ENCODE data around the gene PNMA1. TPM values are rescaled to one million over a fixed set of nuclear protein-coding genes. Genes with fewer than 3 reads are reported as not detected.
A peak's percentile ranks its signal among the peaks of the same experiment; 100 is the strongest.

Gene PNMA1
- total RNA-seq, 3 donors from 2014 or later: 41.0 to 55.2 (median 50.8) TPM

DNA sequence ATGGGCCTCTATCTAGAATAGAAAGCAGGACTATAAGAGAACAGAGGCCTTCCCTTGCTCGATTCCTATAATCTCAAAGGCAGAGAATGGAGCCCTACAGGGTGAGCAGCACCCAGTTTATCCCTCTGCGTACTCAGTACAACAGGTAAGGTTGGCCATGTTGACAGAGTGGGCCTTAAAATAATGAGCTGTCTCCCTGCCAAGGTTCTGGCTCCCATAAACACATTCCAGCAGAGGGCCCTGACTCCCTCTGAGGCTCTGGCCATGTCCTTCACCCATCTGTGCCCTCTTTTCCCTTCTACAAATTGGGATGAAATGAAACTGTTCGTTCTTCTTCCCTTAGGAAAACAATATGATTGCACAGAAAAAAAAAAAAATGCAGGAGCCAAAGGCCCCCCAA is 16.9 kb upstream of the PNMA1 start:
- Mint-ChIP-seq H3K4me1 (ENCODE audit: low read depth) (peaks cover 13% of the 10 kb centered on the region), H3K4me3 (no peak overlapping the region), H3K9me3 (no peaks in the 10 kb centered on the region), H3K27me3 (ENCODE audit: low read depth) (no peaks in the 10 kb centered on the region), H3K36me3 (ENCODE audit: insufficient read depth) (peaks cover 32% of the 10 kb centered on the region)
- ATAC-seq (no peak), DNase-seq (no peak)

DNA sequence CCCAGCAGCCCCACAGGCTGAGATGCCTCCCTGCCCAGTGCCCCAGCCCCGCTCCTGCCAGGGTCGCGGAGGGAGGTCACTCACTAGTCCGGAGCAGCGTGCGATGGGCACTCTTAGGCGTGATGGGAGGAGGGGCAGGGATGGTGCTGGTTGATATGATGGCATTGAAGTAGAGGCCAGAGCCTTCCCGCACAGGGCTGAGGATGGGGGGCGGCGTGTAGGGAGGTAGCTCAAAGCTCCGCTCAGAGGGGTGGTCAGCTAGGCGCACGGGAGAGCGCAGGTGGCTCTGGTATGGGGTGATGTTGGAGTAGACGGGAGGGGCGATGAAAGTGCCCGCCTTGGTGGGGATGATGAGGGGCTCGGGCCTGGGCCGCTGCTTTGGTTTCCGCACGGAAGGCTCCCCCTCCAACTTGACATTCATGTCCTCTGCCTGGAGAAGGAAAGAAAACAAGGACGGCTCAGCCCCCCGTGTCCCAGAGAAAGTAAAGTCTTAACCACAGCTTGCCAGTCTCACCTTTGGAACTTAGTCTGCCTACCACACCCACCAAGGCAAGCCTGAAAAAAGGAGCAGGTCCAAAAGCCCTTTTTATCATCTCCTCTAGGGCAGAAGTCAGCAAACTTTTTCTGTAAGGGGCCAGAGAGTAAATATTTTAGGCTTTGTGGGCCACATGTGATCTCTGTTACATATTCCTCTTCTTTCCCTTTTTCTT is 15.5 kb upstream of the PNMA1 start:
- Mint-ChIP-seq H3K9me3 (no peaks in the 10 kb centered on the region), H3K4me1 (ENCODE audit: low read depth) (peaks cover 17% of the 10 kb centered on the region), H3K4me3 (no peak overlapping the region), H3K36me3 (ENCODE audit: insufficient read depth) (peaks cover 38% of the 10 kb centered on the region), H3K27me3 (ENCODE audit: low read depth) (no peaks in the 10 kb centered on the region)
- ATAC-seq (no peak), DNase-seq (no peak)

DNA sequence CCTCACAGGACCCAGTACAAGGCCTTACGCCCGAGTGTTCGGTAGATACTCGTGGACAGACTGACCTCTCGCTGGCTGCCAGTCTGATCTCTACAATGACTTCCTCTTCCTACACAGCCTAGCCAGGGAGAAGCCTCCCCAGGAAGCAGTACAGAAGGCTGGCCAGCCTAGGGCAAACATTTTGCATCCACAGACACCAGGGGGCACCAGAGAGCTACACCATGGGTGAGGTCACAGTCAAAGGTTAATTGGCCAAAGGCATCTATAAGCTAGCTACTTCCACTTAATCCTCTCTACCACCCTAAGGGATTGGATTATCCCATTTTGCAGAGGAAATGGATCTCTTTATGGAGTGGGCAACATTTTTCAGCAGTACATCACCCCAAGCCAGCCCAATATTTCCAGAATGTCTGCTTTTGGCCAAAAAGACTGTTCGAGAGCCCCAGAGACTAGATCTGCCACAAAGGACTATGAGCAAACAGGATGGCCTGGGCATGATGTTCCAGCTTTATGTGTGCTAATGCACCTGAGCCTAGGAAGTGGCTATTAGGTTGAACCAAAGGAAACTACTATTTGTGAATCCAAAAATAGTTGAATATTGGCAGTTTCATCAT is 14.6 kb upstream of the PNMA1 start:
- ATAC-seq (peak; percentile 88 to 93), DNase-seq (peak; percentile 92)
- H3K4me1 Mint-ChIP-seq (ENCODE audit: low read depth): peaks cover 24% of the 10 kb centered on the region
- H3K9me3 Mint-ChIP-seq: no peaks in the 10 kb centered on the region
- H3K27me3 Mint-ChIP-seq (ENCODE audit: low read depth): no peaks in the 10 kb centered on the region
- H3K4me3 Mint-ChIP-seq: no peak overlapping the region
- H3K36me3 Mint-ChIP-seq (ENCODE audit: insufficient read depth): peaks cover 37% of the 10 kb centered on the region

DNA sequence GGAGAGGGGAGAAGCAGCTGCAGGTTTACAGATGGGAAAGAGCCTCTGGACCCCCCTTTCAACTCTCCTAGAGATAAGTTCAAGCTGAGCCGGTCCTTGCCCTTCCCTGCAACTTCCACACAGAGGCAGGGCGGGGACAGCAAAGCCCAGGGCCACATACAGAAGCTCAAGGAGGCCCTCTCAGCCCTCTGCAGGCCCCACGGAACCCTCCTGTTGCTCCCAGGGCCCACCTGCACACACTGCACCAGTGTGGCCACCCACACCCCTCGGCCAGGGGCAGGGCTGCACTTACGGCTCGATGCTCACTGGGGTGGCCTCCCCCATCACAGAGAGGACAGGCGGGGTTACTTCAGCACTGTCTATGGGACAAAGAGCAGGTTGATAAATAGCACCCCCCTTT is 13.0 kb upstream of the PNMA1 start:
- Mint-ChIP-seq H3K36me3 (ENCODE audit: insufficient read depth) (peaks cover 44% of the 10 kb centered on the region), H3K9me3 (no peaks in the 10 kb centered on the region), H3K4me1 (ENCODE audit: low read depth) (peaks cover 31% of the 10 kb centered on the region), H3K27me3 (ENCODE audit: low read depth) (no peaks in the 10 kb centered on the region), H3K4me3 (no peak overlapping the region)
- ATAC-seq: no peak
- no peak for DNase-seq

DNA sequence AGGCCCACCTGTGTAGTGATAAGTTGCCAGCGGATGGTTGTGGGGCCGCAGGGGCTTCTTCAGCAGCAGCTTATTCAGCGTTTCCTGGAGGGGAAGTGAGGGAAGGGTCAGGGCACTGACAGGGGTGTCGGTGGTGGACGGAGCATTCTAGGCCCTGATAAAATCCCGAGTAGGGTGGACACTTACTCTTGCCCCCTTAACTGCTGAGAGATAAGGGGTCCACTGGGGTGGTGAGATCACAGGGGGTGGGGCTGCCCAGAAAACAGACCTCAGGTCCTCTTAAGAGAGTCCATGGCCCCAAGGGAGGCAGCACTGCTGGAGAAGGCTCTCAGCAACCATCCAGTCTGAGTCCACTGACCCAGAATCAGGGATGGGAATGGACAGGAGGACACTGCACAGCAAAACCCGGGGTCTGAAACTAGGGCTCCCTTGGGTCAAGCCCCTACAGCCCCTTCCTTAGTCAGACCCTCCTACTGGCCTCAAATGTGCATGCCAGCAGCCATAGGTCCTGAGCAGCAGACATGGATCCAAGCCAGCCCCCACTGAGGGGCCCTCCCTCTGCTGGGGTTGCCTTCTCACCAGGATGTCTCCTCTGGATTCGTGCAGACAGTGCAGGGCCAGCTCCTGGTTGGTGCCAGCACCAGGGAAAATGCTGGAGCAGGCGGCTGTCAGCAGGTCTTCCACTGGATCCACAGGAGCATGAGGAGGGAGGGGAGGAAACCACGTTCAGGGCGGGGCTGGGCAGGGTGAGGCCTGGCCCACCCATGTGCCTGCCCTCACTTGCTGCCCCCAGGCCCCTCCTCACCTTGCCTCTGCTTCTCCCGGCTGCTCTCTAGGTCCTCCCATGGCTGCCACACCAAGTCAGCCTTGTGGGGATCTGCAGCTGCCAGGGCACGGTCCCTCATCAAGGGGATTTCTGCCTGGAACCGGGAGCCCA is 12.1 kb upstream of the PNMA1 start:
- H3K9me3 Mint-ChIP-seq: no peaks in the 10 kb centered on the region
- no peaks in the 10 kb centered on the region for H3K27me3 Mint-ChIP-seq (ENCODE audit: low read depth)
- ATAC-seq: no peak
- no peak for DNase-seq
- H3K4me1 Mint-ChIP-seq (ENCODE audit: low read depth): peaks cover 33% of the 10 kb centered on the region
- H3K36me3 Mint-ChIP-seq (ENCODE audit: insufficient read depth): peaks cover 46% of the 10 kb centered on the region
- no peak overlapping the region for H3K4me3 Mint-ChIP-seq

DNA sequence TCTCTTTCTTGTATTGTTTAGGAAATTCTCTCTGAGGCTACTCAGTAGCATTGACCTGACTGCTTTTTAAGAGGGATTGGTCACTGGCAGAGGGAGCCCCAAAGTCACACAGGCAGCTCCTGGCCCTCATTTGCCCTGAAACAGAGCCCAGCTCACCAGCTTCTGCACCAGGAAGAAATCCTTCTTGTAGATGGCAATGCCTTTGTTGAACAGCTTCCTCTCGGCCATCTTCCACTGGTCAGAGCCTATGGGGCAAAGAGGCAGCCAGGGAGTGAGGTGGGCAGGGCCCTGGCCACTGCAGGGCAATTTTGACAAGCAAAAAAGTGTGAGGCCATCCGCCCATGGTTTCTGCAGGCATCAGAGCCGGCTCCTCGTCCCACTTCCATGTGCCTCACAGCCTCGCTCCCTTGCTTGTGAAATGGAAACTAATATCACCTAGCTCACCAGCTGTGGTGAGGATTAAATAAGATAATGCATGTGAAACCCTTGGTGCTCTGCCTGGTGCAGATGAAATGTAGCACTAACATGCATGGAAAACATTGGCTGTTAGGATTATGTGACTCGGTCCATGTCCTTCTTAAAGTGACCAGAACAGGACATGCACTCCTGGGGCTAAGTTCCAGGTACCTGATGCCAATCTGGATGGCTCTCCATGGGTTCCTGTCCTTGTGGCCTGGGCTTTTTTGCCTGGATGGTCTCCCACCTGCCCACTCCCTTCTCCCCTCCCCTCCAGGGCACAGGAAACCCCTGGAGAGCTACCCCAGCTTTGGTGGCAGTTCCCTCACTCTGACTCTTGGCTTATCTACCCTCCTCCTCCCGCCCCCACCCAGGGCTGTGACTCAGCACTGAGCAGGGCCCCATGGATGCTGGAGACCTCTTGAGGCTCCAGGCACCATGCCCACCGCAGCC is 11.2 kb upstream of the PNMA1 start:
- Mint-ChIP-seq H3K9me3 (no peaks in the 10 kb centered on the region), H3K36me3 (ENCODE audit: insufficient read depth) (peaks cover 46% of the 10 kb centered on the region), H3K27me3 (ENCODE audit: low read depth) (no peaks in the 10 kb centered on the region), H3K4me3 (no peak overlapping the region), H3K4me1 (ENCODE audit: low read depth) (peaks cover 33% of the 10 kb centered on the region)
- DNase-seq: no peak
- peak in 1 of 2 donors; percentile 34 for ATAC-seq

DNA sequence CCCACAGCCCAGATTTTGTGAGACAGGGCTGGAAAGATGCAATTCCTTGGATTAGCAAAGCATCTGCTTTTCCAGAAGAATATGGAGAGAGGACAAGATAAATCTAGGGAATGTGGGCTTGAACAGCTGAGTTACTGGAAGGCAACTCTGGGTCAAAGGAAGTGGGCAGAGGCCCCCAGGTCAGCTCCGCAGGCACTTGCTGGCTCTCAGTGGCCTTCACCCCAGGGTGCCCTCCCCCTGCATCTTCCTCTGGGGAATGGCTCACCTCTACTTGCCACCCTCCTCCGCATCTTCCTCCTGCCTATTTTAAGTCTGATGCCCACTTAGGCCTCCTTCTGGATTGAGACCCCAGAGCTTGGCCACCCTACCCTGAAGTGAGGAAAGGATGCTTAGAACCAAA is 10.5 kb upstream of the PNMA1 start:
- Mint-ChIP-seq H3K9me3 (no peaks in the 10 kb centered on the region), H3K4me1 (ENCODE audit: low read depth) (peaks cover 33% of the 10 kb centered on the region), H3K4me3 (no peak overlapping the region), H3K27me3 (ENCODE audit: low read depth) (no peaks in the 10 kb centered on the region), H3K36me3 (ENCODE audit: insufficient read depth) (peaks cover 44% of the 10 kb centered on the region)
- DNase-seq: no peak
- ATAC-seq: no peak

DNA sequence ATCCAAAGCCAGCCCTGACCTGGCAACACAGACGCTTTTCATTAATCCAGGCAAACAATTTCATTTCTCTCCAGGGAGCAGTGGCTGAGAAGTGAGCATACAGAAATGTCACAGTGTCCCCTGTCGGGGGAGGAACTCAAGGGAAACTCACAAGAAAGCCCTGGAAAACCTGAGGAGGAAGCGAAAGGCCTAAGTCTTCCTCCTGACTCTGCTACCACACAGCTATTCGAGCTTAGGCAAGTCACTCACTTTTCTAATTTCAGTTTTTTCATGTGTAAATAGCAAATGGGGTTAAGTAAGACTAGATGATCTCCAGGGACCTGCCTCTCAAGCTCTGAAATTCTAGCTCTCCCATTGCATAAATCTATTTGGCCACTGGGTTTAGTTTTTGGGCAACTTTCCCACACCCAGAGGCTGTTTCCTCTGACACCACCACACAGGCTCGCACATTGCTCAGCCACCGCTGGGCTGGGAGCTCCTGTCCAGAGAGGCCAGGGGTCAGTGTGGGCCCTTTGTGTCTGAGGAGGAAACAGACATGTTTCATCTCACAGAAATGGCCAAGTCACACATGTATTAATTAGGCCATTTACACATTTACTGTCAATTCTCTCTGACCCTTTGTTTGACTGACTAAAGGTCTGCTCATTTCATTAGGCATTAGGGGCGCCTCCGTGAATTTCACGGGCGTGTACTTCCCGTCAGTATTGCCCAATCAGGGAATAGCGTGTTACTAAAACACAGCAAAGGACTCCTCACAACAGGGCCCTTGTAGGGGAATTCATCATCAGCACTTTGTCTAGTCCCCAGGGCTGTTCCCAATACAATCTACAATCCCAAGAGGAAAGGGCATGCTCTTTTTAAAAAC is 9.8 kb upstream of the PNMA1 start:
- no peaks in the 10 kb centered on the region for H3K27me3 Mint-ChIP-seq (ENCODE audit: low read depth)
- peaks cover 27% of the 10 kb centered on the region for H3K4me1 Mint-ChIP-seq (ENCODE audit: low read depth)
- no peaks in the 10 kb centered on the region for H3K9me3 Mint-ChIP-seq
- H3K4me3 Mint-ChIP-seq: no peak overlapping the region
- peaks cover 42% of the 10 kb centered on the region for H3K36me3 Mint-ChIP-seq (ENCODE audit: insufficient read depth)
- DNase-seq (no peak), ATAC-seq (no peak)

DNA sequence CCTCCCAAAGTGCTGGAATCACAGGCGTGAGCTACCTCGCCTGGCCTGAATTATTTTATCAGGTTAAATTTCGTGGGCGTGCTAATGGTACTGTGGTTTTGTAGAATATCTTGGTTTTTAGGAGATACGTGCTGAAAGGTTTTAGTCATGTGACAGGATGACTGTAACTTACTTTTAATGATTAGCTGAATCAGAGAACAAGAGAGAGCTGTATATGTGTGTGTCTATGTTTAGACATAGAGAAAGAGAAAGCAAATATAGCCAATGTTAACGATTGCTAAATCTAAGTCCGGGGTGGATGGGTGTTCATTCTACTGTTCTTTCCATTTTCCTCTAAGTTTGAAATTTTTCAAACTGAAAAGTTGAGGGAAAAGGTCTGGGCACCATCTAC is 9.2 kb upstream of the PNMA1 start:
- H3K9me3 Mint-ChIP-seq: no peaks in the 10 kb centered on the region
- H3K27me3 Mint-ChIP-seq (ENCODE audit: low read depth): no peaks in the 10 kb centered on the region
- H3K4me1 Mint-ChIP-seq (ENCODE audit: low read depth): peaks cover 22% of the 10 kb centered on the region
- no peak for DNase-seq
- ATAC-seq: peak; percentile 44 to 51
- H3K4me3 Mint-ChIP-seq: no peak overlapping the region
- peaks cover 36% of the 10 kb centered on the region for H3K36me3 Mint-ChIP-seq (ENCODE audit: insufficient read depth)

DNA sequence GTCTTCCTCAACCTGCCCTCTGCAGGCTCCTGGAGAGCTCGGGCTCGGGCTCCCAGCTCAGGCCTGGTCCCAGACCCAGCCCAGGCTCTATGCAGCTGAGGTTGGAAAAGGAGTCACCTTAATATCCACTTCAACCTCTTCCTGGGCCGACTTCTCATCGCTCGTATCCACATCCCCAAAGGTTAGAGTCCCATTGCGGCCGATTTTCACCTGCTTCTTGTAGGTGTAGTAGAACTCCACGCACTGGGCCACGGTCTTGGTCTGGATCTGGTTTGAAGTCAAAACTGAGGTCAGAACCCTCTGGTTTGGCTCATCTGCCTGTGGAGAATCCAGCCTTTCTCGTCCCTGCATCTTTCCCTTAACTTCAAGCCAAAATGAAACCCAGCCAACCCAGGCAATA is 8.4 kb upstream of the PNMA1 start:
- no peak for DNase-seq
- ATAC-seq: no peak
- H3K4me1 Mint-ChIP-seq (ENCODE audit: low read depth): peaks cover 22% of the 10 kb centered on the region
- H3K4me3 Mint-ChIP-seq: no peak overlapping the region
- peaks cover 36% of the 10 kb centered on the region for H3K36me3 Mint-ChIP-seq (ENCODE audit: insufficient read depth)
- H3K9me3 Mint-ChIP-seq: no peaks in the 10 kb centered on the region
- H3K27me3 Mint-ChIP-seq (ENCODE audit: low read depth): no peaks in the 10 kb centered on the region

DNA sequence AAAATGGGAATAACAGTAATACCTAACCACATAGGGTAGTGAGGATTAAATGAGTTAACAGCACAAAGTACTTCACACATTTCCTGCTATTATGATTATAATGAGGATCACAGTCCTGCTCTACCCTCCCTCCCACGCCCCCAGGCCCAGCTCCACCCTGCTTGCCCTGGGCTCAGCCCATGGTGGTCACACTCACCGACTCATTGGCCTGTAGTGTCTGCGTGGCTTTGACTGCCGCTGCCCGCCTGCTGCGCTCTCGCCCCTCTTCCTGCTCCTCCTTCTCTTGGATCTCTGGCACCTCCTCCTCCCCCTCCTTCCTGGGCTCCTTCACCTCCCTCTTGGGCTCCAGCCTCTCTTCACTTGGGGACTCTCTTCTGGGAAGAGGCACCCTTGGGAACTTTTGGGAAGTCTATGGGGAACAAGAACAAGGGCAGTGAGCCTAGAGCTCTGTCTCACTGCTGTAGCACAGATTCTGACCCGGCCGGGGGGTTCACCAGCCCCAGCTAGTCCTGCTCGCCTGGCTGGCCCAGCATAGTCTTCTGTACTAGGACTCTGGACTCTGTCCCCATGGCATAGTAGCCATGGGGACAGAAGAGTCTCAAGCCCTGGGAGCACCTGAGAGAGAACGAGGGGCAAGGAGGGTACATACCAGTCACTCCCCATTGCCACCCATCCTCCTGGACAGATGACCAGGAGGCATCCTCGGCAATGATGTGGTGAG is 7.1 kb upstream of the PNMA1 start:
- Mint-ChIP-seq H3K36me3 (ENCODE audit: insufficient read depth) (peaks cover 36% of the 10 kb centered on the region), H3K27me3 (ENCODE audit: low read depth) (no peaks in the 10 kb centered on the region), H3K4me3 (no peak overlapping the region), H3K4me1 (ENCODE audit: low read depth) (peaks cover 22% of the 10 kb centered on the region), H3K9me3 (no peaks in the 10 kb centered on the region)
- ATAC-seq (no peak), DNase-seq (no peak)

DNA sequence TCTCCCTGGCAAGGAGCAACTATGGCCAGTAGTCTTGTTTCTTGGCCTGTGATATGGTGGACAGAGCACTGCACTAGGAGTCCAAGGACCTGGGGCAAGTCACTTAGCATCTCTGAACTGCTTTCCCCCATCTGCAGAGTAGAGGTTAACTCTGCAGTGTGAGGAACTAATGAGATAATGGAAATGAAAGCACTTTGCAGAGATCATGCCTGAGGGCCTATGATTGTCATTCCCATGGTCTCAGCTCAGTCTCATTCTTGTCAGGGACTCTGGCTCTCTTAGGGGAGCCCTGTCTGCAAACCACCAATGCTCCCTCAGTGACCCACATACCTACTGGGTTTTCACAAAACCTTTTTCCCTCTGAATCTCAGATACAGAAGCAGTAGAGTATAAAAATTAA is 6.5 kb upstream of the PNMA1 start:
- Mint-ChIP-seq H3K4me3 (no peak overlapping the region), H3K36me3 (ENCODE audit: insufficient read depth) (peaks cover 33% of the 10 kb centered on the region), H3K9me3 (no peaks in the 10 kb centered on the region), H3K27me3 (ENCODE audit: low read depth) (no peaks in the 10 kb centered on the region), H3K4me1 (ENCODE audit: low read depth) (peaks cover 18% of the 10 kb centered on the region)
- DNase-seq (no peak), ATAC-seq (no peak)

DNA sequence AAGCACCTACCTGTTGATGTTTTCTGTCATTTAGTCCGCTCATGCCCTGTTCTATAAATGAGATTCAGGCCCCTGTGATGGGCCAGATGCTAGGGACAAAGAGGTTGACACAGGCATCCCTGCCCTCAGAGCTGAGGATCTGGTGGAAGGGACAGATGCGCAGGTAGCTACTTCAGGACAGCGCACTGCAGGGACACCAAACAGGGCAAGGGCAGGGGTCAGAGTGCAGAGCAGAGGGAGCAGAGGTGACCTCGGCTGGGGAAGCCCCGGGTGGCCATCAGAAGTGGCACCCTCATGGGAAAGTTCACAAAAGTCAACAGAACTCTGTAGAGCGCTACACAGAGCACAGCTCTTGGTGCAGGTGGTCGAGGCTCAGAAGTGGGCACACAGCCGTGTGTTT is 5.6 kb upstream of the PNMA1 start:
- Mint-ChIP-seq H3K4me3 (no peak overlapping the region), H3K4me1 (ENCODE audit: low read depth) (peaks cover 20% of the 10 kb centered on the region), H3K9me3 (no peaks in the 10 kb centered on the region), H3K36me3 (ENCODE audit: insufficient read depth) (peaks cover 29% of the 10 kb centered on the region), H3K27me3 (ENCODE audit: low read depth) (no peaks in the 10 kb centered on the region)
- DNase-seq (no peak), ATAC-seq (no peak)

Data from activated T-cell treated with anti-CD3 and anti-CD28 coated beads, Interleukin-2, amount 50 U/mL, for 4 hours (primary cell).